ENCODE measurements around the gene COQ9. TPM values are rescaled to one million over a fixed set of nuclear protein-coding genes. Genes with fewer than 3 reads are reported as not detected.
"Not testable (repeated sequence)": the region's sequence is repeated elsewhere in the genome, so short reads cannot be mapped to it uniquely, and the experiment has no call there.

Gene COQ9
- total RNA-seq, 2 donors from 2014 or later: 30.1 to 39.6 TPM

GRCh38 chr16:57422026-57422944, 25.0 kb upstream of the COQ9 start:
- peak; percentile 54 for DNase-seq (ENCODE audit: low spot score)
- intact Hi-C loops (cut with DNase I): loop anchor here in 1 of 2 donors (2.0 kb wide), 1 partner anchor 121 kb away; no protein-coding TSS in a partner anchor

DNA sequence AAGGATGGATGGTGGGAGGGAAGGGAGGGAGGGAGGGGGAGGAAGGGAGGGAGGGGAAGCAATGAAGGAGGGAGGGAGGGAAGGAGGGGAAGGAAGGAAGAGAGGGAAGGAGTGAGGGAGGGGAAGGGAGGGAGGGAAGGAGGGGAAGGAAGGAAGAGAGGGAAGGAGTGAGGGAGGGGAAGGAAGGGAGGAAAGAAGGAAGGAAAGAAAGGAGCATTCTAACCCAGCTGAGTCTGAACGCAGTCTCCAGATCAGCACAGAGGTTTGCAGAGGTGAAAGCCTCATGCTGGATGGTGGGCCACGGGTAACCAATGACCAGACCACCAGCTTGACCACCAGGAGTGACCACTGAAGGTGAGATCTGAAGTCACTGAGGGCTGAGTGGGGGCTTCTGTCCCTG, 24.1 kb upstream of the COQ9 start:
- intact Hi-C loops (cut with DNase I): loop anchor here in 1 of 2 donors (2.0 kb wide), 1 partner anchor 122 kb away; no protein-coding TSS in a partner anchor
- no peak for DNase-seq (ENCODE audit: low spot score)

DNA sequence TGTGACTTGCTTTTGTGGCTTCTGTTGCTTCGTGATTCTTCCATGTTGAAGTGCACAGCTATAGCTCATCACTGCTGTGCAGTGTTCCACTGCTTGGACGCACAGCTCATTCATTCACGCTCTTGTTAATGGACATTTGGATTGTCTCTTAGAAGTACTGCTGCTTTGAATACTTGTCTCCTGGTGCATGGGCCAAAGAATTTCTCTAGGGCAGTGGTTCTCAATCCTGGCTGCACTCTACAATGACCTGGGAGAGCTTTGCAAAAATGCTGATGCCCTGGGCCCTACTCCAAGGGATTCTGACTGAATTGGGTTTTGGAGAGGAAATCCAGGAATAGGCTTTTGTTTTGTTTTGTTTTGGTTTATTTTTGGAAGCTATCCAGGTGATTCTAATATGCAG, 22.7 kb upstream of the COQ9 start:
- no peak for DNase-seq (ENCODE audit: low spot score)
- intact Hi-C loops (cut with DNase I): no loop called here

DNA sequence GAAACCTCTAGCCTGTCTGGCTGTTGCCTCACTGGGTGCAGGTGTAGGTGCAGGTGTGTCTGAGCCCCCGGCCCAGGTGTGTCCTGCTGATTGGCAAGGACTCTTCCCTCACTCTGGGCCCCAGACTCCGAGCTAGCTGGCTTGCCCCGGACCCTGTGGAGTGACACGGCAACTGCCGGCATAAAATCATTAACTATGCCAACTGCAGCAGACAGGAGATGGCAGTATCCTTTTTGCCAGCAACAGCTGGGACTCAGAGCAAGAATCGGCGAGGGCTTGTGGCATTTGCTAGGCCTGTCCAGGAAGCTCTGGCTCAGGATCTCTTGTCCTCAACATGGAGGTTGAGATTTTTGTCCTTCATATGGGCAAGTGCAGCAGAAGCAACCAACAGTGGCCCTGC, 20.9 kb upstream of the COQ9 start:
- DNase-seq (ENCODE audit: low spot score): no peak
- intact Hi-C loops (cut with DNase I): no loop called here

DNA sequence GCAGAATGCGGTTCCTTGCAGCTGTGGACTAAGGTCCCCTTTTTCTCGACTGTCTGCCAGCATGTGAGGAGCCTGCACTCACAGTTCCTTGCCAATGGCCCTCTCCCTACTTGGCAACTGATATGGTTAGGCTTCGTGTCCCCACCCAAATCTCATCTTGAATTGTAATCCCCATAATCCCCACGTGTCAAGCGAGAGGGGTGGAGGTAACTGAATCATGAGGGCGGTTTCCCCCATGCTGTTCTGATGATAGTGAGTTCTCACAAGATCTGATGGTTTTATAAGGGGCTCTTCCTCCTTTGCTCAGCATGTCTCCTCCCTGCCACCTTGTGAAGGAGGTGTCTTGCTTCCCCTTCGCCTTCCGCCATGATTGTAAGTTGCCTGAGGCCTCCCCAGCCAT, 20.0 kb upstream of the COQ9 start:
- intact Hi-C loops (cut with DNase I): no loop called here
- DNase-seq (ENCODE audit: low spot score): no peak

GRCh38 chr16:57427824-57428223, 19.5 kb upstream of the COQ9 start:
- intact Hi-C loops (cut with DNase I): loop anchor here in 1 of 2 donors (2.0 kb wide), 1 partner anchor 201 kb away; no protein-coding TSS in a partner anchor
- DNase-seq (ENCODE audit: low spot score): no peak

DNA sequence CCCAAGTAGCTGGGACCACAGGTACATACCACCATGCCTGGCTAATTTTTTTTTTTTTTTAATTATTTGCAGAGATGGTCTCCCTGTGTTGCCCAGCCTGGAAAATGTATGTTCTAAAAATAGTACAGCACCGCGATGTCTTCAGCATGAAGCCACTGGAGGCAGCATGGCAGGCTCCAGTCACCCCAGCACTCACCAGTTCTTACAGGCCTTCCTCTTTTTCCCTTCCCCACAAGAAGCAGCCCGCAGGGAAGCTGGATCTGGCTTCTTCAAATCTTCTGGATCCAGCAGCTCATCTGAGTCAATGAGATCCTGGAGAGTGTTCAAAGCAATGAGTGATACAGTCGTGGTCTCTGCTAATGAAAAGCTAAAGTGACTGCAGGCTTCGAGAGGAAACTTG, 16.3 kb upstream of the COQ9 start:
- intact Hi-C loops (cut with DNase I): no loop called here
- no peak for DNase-seq (ENCODE audit: low spot score)

- DNase-seq (ENCODE audit: low spot score): no peak
- intact Hi-C loops (cut with DNase I): no loop called here
Measured at GRCh38 chr16:57432505-57432904, 14.8 kb upstream of the COQ9 start.

GRCh38 chr16:57432989-57433388, 14.3 kb upstream of the COQ9 start:
- intact Hi-C loops (cut with DNase I): no loop called here
- DNase-seq (ENCODE audit: low spot score): no peak

DNA sequence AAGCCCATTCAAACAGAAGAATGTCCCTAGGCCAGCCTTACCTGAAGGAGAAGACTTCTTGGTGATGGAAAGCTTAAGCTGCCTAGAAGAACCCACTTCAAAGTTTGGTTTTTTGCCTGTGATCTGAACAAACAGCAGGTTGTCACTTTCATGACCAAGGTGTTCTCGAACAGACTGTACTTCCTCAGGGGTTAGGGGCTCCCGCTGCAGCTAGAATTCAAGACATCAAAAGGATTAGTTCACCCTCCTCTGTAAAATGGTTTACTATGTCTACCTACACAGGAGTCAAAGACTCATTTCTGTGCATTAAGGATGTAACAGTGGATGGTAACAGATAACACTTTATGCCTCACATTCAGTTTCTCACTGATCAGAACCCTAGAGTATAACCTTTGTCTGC, 13.3 kb upstream of the COQ9 start:
- no peak for DNase-seq (ENCODE audit: low spot score)
- intact Hi-C loops (cut with DNase I): no loop called here

DNA sequence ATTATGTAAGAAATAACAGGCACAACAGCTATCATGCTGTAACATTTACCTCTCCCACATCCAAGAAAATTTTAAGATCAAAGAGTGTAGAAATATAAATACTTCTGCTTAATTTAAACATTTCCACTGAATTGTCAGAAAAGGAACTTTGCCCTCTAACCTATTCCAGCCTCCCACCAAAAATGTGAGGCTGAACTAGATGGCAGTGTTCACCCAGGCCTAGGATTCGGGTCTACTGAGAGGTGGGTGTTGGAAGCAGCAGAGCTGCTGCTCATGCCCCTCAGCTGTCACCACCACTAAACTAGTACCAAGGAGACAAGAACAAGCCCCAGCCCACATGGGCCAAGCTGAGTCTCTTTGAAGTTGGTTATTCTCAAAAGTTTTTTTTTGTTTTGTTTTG, 11.4 kb upstream of the COQ9 start:
- no peak for DNase-seq (ENCODE audit: low spot score)
- intact Hi-C loops (cut with DNase I): no loop called here

DNA sequence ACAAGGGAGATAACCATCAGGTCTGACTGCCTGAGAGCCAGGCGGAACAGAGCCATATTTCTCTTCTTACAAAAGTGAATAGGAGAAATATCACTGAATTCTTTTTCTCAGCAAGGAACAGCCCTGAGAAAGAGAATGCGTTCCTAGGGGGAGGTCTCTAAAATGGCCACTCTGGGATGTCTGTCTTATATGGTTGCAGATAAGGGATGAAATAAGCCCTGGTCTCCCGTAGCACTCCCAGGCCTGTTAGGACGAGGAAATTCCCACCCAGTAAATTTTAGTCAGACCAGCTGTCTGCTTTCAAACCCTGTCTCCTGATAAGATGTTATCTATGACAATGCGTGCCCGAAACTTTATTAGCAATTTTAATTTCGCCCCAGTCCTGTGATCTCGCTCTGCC, 7.3 kb upstream of the COQ9 start:
- intact Hi-C loops (cut with DNase I): not testable (repeated sequence)

DNA sequence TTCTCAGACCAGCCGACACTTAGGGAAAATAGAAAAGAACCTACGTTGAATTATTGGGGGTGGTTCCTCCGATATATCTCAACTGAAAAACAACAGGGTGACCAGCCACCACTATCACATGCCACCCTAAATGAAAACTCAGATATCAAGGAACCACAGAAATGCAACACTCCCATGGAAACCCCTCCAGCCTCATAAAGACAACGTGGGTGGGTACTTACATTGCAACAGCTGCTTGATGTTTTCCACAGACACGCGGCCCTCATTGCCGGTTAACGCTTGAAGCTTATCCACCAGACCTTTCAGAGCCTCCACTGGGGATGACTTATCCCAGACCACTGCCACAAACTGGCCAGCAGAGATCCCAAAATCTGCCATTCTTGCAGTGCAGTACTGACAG, 6.7 kb upstream of the COQ9 start:
- DNase-seq (ENCODE audit: low spot score); intact Hi-C loops (cut with DNase I): not testable (repeated sequence)

More for the DNA sequence above, 7.3 kb upstream of the COQ9 start:
- not testable (repeated sequence) for DNase-seq (ENCODE audit: low spot score)

DNA sequence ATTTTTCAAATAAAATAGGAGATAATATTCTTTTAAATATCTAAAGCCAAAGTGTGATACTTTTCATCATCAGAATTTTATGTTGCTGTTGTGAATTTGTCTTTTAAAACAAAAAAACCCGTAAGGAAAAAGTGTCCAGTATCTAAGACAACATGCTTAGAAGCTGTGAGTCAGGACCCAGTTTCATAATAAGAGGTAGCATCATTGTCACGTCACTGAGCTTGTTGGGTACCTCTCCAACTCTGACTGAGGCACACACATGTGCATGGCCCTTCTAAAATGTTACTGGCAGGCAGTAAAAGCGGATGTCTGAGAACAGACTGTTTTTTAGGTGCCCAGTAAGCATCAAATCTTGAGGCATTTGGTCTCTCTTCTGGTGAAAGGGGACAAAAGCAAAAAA, 2.6 kb upstream of the COQ9 start:
- no peak for DNase-seq (ENCODE audit: low spot score)
- intact Hi-C loops (cut with DNase I): no loop called here

DNA sequence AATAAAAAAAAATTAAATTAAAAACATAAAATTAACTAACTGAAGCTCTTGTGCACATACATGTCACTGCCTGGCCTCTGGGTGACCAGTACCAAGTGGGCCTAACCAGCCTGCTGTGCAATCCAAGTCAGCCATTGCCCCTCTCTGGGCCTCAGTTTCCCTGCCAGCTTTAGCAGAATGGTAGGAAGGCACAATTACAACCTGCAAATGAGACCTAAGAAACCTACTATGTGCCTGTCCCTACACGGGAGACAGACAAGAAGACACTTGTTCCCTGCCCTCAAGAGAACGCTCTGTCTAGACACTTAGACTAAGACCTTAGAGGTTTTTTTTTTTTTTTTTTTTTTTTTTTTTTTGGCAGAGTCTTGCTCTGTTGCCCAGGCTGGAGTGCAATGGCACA, 1.8 kb upstream of the COQ9 start:
- no peak for DNase-seq (ENCODE audit: low spot score)
- intact Hi-C loops (cut with DNase I): no loop called here

GRCh38 chr16:57446531-57447185, 621 bp upstream of the COQ9 start:
- intact Hi-C loops (cut with DNase I): no loop called here
- DNase-seq (ENCODE audit: low spot score): no peak

DNA sequence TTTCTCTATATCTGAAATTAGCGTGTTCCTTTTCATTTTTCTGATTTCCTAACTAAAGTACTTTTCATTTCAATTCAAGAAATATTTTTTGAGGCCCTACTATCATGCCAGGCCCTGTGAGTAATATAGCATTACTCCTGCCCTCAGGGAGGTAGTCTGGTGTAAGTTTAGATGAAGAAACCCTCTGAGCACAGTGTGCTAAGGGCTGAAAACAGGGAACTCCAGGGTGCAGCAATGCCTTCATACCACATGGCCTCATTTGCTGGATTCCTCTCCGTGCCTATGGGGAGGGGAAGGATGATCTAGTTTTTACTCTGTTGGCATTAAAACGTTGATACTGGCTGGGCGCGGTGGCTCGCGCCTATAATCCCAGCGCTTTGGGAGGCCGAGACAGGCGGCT, 4.7 kb downstream of the COQ9 start:
- DNase-seq (ENCODE audit: low spot score): no peak
- intact Hi-C loops (cut with DNase I): no loop called here

GRCh38 chr16:57462209-57462977, 15.1 kb downstream of the COQ9 start, which contains the start of gene POLR2C:
POLR2C (plus strand) TSS chr16:57462679; CDS start chr16:57462725, 46 bp downstream.
- intact Hi-C loops (cut with DNase I): loop anchor here in 1 of 2 donors (5.0 kb wide), 1 partner anchor 55 kb away; no protein-coding TSS in a partner anchor
- DNase-seq (ENCODE audit: low spot score): peak; percentile 97

- no peak for DNase-seq (ENCODE audit: low spot score)
- intact Hi-C loops (cut with DNase I): loop anchor here in 1 of 2 donors (5.0 kb wide), 1 partner anchor 54 kb away; no protein-coding TSS in a partner anchor
Measured at GRCh38 chr16:57462978-57463362, 15.7 kb downstream of the COQ9 start.
